IMR-90 (cell line): Measurements from ENCODE around the gene IFT20.

Experiments used
- CEBPB ChIP-seq: IDR thresholded peaks from 2 replicates; pipeline ENCODE4 v1.6.1; 2012; ENCODE audit warnings: low read depth, low read length, improper control_type of control experiment
- CTCF ChIP-seq: conservative IDR thresholded peaks from 2 replicates; pipeline ENCODE4 v1.5.1; 2012; ENCODE audit warnings: mild to moderate bottlenecking, low read depth, low read length, improper control_type of control experiment
- MXI1 ChIP-seq: IDR thresholded peaks from 2 replicates; pipeline ENCODE4 v1.6.1; 2012; ENCODE audit warnings: low read depth, mild to moderate bottlenecking, low read length, moderate library complexity, borderline replicate concordance
- NFE2L2 ChIP-seq: fragments of 150-350 bp; IDR thresholded peaks from 2 replicates; pipeline ENCODE4 v1.6.1; 2016; ENCODE audit warnings: low read depth, mild to moderate bottlenecking, low read length
- POLR2A ChIP-seq: IDR thresholded peaks from 2 replicates; pipeline ENCODE4 v1.6.1; 2012; ENCODE audit warnings: mild to moderate bottlenecking, low read depth, low read length
- RAD21 ChIP-seq: IDR thresholded peaks from 2 replicates; pipeline ENCODE4 v1.6.1; 2012; ENCODE audit warnings: low read length, improper control_type of control experiment
- USF2 ChIP-seq: fragments of 150-350 bp; IDR thresholded peaks from 2 replicates; pipeline ENCODE4 v1.6.1; 2017; ENCODE audit warnings: mild to moderate bottlenecking, antibody characterized with exemption, low read length, low read depth
- TF ChIP-seq, protein P1 (sequence below): fragments of 150-350 bp; IDR thresholded peaks from 2 replicates; pipeline ENCODE4 v1.6.1; 2016; ENCODE audit warnings: low read depth, mild to moderate bottlenecking, low read length, moderate library complexity, borderline replicate concordance

GRCh38 chr17:28344011-28344410 lies 8.7 kb upstream of the IFT20 start:
- TF ChIP-seq CTCF (no peak), MXI1 (no peak), NFE2L2 (no peak), POLR2A (no peak), CEBPB (no peak), RAD21 (no peak), USF2 (no peak)
- TF ChIP-seq, protein P1, sequence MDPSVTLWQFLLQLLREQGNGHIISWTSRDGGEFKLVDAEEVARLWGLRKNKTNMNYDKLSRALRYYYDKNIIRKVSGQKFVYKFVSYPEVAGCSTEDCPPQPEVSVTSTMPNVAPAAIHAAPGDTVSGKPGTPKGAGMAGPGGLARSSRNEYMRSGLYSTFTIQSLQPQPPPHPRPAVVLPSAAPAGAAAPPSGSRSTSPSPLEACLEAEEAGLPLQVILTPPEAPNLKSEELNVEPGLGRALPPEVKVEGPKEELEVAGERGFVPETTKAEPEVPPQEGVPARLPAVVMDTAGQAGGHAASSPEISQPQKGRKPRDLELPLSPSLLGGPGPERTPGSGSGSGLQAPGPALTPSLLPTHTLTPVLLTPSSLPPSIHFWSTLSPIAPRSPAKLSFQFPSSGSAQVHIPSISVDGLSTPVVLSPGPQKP = no peak
